Measurements from ENCODE around the gene EHMT1. TPM values are rescaled to one million over a fixed set of nuclear protein-coding genes. Genes with fewer than 3 reads are reported as not detected.
A peak's percentile ranks its signal among the peaks of the same experiment; 100 is the strongest.

Gene EHMT1
- total and polyA plus RNA-seq, 8 donors = 29.9 to 51.1 (median 32.6) TPM

GRCh38 chr9:137680444-137681358 is 61.9 kb downstream of the EHMT1 start:
- DNase-seq = no peak
- Histone ChIP-seq H3K9me3 (no peaks in the 10 kb centered on the region), H3K27me3 (no peaks in the 10 kb centered on the region), H3K4me1 (peaks cover 8 to 13% (median 12%) of the 10 kb centered on the region in 3 donors), H3K27ac (peak overlapping the region in 3 of 4 donors; percentile 16 to 42 (median 23)), H3K36me3 (no peaks in the 10 kb centered on the region), H3K4me3 (no peak overlapping the region)
- ATAC-seq = peak; percentile 49 to 85 (median 62)
- no peak for FAIRE-seq
- no peak for TF ChIP-seq CTCF (IDR thresholded peaks at IDR 0.05)
- 61 to 64% methylated on average over 18 of the region's 18 CpGs for WGBS, 2 donors
- intact Hi-C loops (cut with DNase I) = no loop called here

DNA sequence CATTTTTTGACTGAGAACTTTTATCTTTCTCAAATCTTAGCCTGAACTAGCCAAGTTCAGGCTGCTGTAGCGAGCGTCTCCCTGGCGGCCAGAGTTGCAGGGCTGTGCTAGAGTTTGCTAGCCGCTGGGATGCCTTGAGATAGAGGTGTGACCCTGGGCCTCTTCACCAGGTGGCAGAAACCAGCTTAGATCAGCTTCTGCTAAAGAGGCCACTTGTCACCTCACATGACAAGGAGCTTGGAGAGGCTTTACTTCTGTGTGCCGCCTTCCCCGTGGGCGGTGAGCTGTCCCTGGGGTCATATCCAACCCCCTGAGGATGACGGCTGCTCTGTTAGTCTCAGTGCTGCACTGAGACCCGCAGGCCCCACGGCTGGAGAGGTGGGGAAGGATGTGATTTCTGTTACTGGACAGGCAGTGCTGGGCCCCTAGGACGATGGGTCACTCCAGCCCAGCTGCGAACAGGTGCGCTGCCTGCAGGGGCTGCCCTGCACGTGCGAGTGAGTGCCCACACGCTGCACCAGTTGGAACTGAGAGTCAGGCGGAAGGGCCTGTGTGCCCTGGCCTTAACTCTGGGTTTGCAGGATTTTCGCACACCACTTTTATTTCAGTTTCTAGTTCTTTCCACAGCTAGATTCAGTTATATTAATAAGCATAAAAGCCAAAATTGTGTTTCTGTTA is 63.8 kb downstream of the EHMT1 start:
- ATAC-seq = peak in 2 of 4 donors; percentile 29 to 36
- Histone ChIP-seq H3K27me3 (no peaks in the 10 kb centered on the region), H3K27ac (peak overlapping the region in 2 of 4 donors; percentile 12 to 24), H3K9me3 (no peaks in the 10 kb centered on the region), H3K36me3 (no peaks in the 10 kb centered on the region), H3K4me3 (no peak overlapping the region), H3K4me1 (peaks cover 8 to 13% (median 12%) of the 10 kb centered on the region in 3 donors)
- no peak for FAIRE-seq
- no peak for DNase-seq
- no peak for TF ChIP-seq CTCF (IDR thresholded peaks at IDR 0.05)
- intact Hi-C loops (cut with DNase I) = no loop called here
- WGBS, 2 donors = 84 to 87% methylated on average over 18 of the region's 18 CpGs

GRCh38 chr9:137683262-137683864 is 64.6 kb downstream of the EHMT1 start:
- H3K9me3 ChIP-seq = no peaks in the 10 kb centered on the region
- TF ChIP-seq CTCF (IDR thresholded peaks at IDR 0.05) = no peak
- H3K36me3 ChIP-seq = no peaks in the 10 kb centered on the region
- intact Hi-C loops (cut with DNase I) = no loop called here
- H3K4me1 ChIP-seq = peaks cover 8 to 13% (median 12%) of the 10 kb centered on the region in 3 donors
- 75 to 82% methylated on average over 6 of the region's 6 CpGs for WGBS, 2 donors
- DNase-seq = no peak
- FAIRE-seq = no peak
- no peak overlapping the region for H3K27ac ChIP-seq
- H3K27me3 ChIP-seq = no peaks in the 10 kb centered on the region
- no peak overlapping the region for H3K4me3 ChIP-seq
- ATAC-seq = no peak

DNA sequence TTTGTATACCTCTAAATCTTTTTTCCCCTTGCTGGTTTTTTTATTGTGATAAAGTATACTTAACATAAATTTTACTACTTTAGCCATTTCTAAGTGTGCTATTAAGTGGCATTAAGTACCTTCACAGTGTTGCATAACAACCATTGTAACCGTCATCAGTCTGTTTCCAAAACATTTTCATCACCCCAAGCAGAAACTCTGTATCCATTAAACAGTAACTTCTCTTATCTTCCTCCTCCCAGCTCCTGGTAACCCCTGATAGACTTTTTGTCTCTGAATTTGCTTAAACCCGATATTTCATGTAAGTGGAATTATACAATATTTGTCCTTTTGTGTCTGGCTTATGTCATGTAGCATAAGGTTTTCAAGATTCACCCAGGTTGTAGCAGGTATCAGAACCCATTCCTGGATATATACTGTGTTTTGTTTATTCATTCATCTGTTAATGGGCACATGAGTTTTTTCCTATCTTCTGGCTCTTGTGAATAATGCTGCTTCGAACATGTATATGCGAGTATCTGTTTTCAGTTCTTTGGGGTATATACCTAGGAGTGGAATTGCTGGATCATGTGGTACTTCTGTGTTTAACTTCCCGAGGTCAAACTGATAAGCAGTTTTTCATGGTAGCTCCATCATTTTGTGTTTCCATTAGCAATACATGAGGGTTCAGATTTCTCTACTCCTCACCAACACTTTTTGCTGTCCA is 66.4 kb downstream of the EHMT1 start:
- no peak for FAIRE-seq
- no peak for DNase-seq
- no peaks in the 10 kb centered on the region for H3K36me3 ChIP-seq
- H3K9me3 ChIP-seq = no peaks in the 10 kb centered on the region
- no peak for TF ChIP-seq CTCF (IDR thresholded peaks at IDR 0.05)
- H3K4me1 ChIP-seq = peaks cover 3 to 12% (median 8%) of the 10 kb centered on the region in 3 donors
- H3K27me3 ChIP-seq = no peaks in the 10 kb centered on the region
- intact Hi-C loops (cut with DNase I) = no loop called here
- ATAC-seq = no peak
- no peak overlapping the region for H3K27ac ChIP-seq
- H3K4me3 ChIP-seq = no peak overlapping the region
- WGBS, 2 donors = 65 to 68% methylated on average over 5 of the region's 5 CpGs
